GM13977 (cell line): ENCODE data around the gene PMS1.

Experiments
- DNase-seq: peaks from one replicate; pipeline ENCODE4 v3.0.0; 2012; ENCODE audit warnings: low spot score
- CTCF ChIP-seq: IDR thresholded peaks from 2 replicates; pipeline ENCODE4 v1.5.1; 2012; ENCODE audit warnings: mild to moderate bottlenecking, control low read depth; ENCODE audit not compliant: insufficient read depth; ENCODE audit errors: extremely low read depth, missing control alignments
- in situ Hi-C: fragments of 300-500 bp; cut with MboI; formaldehyde crosslinking; loops from one replicate; pipeline ENCODE4 v1.12.0; 2022; ENCODE audit warnings: low sequenced_read_pairs, low pct_unique_long_range_greater_than_20kb, mixed read lengths, inconsistent platforms; ENCODE audit not compliant: unreplicated experiment

Gene PMS1

DNA sequence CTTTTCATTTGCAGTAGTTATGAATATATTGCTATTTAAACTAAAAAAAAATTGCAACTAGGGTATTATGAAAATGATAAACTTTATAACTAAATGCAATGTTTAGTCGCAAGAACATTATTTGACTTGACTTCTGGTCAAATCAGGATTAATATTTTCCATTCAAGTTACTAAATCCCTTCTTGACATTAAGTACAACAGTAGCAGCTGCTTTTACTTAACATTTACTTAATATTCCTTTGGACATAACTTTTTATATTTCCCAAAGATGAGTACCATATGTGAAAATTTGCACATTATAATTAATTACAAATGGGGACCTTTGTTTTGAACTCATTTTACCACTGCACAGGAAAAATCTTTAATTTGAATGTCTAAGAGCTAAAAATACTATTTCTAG, 74.0 kb downstream of the PMS1 start:
- TF ChIP-seq CTCF = no peak
- no peak for DNase-seq
- in situ Hi-C loops = no loop called here

GRCh38 chr2:189860161-189860560, 75.9 kb downstream of the PMS1 start:
- in situ Hi-C loops = no loop called here
- no peak for DNase-seq
- no peak for TF ChIP-seq CTCF

- DNase-seq = no peak
- no peak for TF ChIP-seq CTCF
- in situ Hi-C loops = no loop called here
These were observed 78.5 kb downstream of the PMS1 start for GRCh38 chr2:189862751-189863150.

DNA sequence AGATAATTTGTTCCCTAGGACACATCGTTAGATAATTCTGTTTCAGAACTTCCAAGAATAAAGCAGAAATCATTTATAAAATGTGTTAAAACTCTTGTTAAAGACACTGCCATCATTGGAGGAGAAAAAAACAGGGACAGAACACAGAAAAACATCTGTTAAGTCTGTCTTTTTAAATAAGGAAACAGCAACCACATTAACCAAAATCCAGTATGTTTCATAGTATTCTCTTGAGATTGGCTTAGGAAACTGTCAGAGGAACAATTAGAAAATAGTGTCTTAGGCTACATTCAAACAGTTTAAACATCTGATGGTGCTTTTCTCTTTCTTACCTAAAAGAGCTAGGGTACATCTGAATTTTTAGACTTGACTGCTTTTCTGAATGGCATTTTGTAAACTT, 81.6 kb downstream of the PMS1 start:
- no peak for TF ChIP-seq CTCF
- DNase-seq = no peak
- in situ Hi-C loops = no loop called here

DNA sequence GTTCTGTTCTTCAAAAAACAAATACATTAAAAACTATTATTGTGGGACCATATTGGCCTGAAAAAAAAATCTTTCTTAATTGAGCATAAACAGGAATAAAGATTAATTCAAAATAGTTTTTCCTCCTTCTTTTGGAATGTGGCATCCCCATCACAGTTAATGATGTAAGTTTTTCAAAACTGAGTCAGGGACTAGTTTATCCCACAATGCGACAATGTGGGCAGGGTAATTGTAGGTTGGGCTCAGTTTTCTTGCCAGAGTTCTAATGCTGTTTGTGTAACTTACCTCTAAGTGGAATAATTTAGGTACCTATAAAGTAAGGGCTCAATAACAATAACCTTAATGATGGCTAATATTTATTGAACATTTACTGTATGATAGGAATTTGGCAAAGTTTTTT, 82.0 kb downstream of the PMS1 start:
- in situ Hi-C loops = no loop called here
- no peak for TF ChIP-seq CTCF
- DNase-seq = no peak

DNA sequence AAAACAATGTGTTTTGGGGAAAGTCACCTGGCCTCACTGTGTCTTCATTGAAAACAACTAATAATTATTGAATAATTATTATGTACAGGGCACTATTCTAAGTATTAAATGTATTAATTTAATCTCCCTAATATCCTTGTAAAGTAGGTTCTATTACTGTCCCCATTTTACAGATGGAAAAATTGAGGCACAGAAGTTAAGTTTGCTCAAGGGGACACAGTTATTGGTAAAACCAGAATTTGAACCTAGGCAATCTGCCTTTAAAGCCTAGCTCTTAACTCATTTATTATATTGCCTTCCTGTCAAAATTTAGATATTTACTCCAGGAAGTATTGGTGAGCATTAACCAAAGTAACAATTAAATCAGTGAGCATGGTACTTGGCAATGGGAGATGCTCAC, 84.6 kb downstream of the PMS1 start:
- no peak for DNase-seq
- no peak for TF ChIP-seq CTCF
- in situ Hi-C loops = no loop called here
